DOHH2 (cell line): ENCODE results near the gene FZD10.

Source experiments
- H3F3A ChIP-seq: fragments of 200-600 bp; sonication (generic), shearing (Covaris generic); 2 replicates; pipeline ENCODE4 v1.6.0; 2016; ENCODE audit warnings: antibody characterized with exemption, mild to moderate bottlenecking; ENCODE audit not compliant: control insufficient read depth, insufficient read depth
- H3K27ac ChIP-seq: fragments of 200-600 bp; sonication (generic); 2 replicates; pipeline ENCODE4 v1.5.1; 2014; ENCODE audit warnings: low read depth, mild to moderate bottlenecking, low read length, moderate library complexity
- H3K27me3 ChIP-seq: fragments of 200-600 bp; sonication (generic); 2 replicates; pipeline ENCODE4 v1.6.1; 2014; ENCODE audit warnings: mild to moderate bottlenecking, low read length, mixed read lengths; ENCODE audit not compliant: control insufficient read depth
- H3K36me3 ChIP-seq: fragments of 200-600 bp; sonication (generic); 2 replicates; pipeline ENCODE4 v1.6.1; 2014; ENCODE audit warnings: mild to moderate bottlenecking, low read length, moderate library complexity, mixed read lengths; ENCODE audit not compliant: control insufficient read depth
- H3K4me1 ChIP-seq: fragments of 200-600 bp; sonication (generic); 2 replicates; pipeline ENCODE4 v1.6.1; 2014; ENCODE audit warnings: mild to moderate bottlenecking, low read length, mixed read lengths; ENCODE audit not compliant: control insufficient read depth
- H3K4me2 ChIP-seq: fragments of 200-600 bp; sonication (generic); 2 replicates; pipeline ENCODE4 v1.6.0; 2014; ENCODE audit warnings: mild to moderate bottlenecking, low read length, moderate library complexity
- H3K4me3 ChIP-seq: fragments of 200-600 bp; sonication (generic); 2 replicates; pipeline ENCODE4 v1.5.1; 2014; ENCODE audit warnings: mild to moderate bottlenecking, low read length, mixed read lengths
- H3K79me2 ChIP-seq: fragments of 200-600 bp; sonication (generic); 2 replicates; pipeline ENCODE4 v1.6.1; 2014; ENCODE audit warnings: mild to moderate bottlenecking, low read length, mixed read lengths; ENCODE audit not compliant: control insufficient read depth
- H3K9me2 ChIP-seq: fragments of 200-600 bp; sonication (generic); replicated peaks from 2 replicates; pipeline ENCODE4 v1.6.1; 2014; ENCODE audit warnings: mild to moderate bottlenecking, low read length, mixed read lengths; ENCODE audit not compliant: control insufficient read depth
- H3K9me3 ChIP-seq: fragments of 200-600 bp; sonication (generic); 2 replicates; pipeline ENCODE4 v1.6.1; 2014; ENCODE audit warnings: antibody characterized with exemption, low read length, mixed read lengths; ENCODE audit not compliant: control insufficient read depth, insufficient read depth
- H4K20me1 ChIP-seq: fragments of 200-600 bp; sonication (generic); 2 replicates; pipeline ENCODE4 v1.6.0; 2014; ENCODE audit warnings: low read depth, mild to moderate bottlenecking, antibody characterized with exemption, low read length, moderate library complexity; ENCODE audit not compliant: control insufficient read depth, insufficient read depth
- CTCF ChIP-seq: fragments of 200-600 bp; sonication (generic); IDR thresholded peaks from one replicate; pipeline ENCODE4 v1.5.1; 2014; ENCODE audit warnings: antibody characterized with exemption, mild to moderate bottlenecking, low read depth, low read length; ENCODE audit not compliant: poor library complexity, severe bottlenecking
- EZH2phosphoT487 ChIP-seq: fragments of 200-600 bp; sonication (generic); IDR thresholded peaks from 2 replicates; pipeline ENCODE4 v1.6.1; 2017; ENCODE audit warnings: borderline replicate concordance, mild to moderate bottlenecking, antibody characterized with exemption, low read length, moderate library complexity, mixed read lengths

Gene FZD10

DNA sequence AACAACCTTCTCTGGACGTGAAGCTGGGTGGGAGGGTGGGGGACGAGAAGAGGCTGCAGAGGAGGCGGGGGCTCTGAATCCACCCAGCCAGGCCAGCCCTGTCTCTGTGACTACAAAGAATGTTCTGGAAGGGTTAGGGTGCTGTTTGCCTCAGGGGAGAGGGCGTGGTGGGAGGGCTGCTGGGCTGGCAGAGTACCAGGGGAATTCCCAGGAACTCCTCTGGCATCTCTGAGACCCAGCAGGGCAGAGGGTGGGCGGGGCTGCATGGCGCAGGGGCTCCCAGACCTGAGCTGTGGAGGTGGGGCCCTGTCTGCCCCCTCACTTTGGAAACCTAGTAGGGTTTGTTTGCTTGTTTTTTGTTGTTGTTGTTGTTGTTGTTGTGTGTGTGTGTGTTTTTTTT is 45.5 kb upstream of the FZD10 start:
- Histone ChIP-seq H3K4me3 (no peak overlapping the region), H3K27me3 (no peaks in the 10 kb centered on the region), H3K9me3 (peaks cover 5% of the 10 kb centered on the region; the same call in 1 of the 2 replicates), H3K79me2 (no peaks in the 10 kb centered on the region), H3K36me3 (no peaks in the 10 kb centered on the region), H3F3A (no peaks in the 10 kb centered on the region), H3K9me2 (no peaks in the 10 kb centered on the region), H3K4me1 (no peaks in the 10 kb centered on the region), H3K4me2 (no peak overlapping the region), H3K27ac (no peak overlapping the region), H4K20me1 (no peaks in the 10 kb centered on the region)
- TF ChIP-seq CTCF (no peak), EZH2phosphoT487 (no peak)

- no peaks in the 10 kb centered on the region for H3K9me2 ChIP-seq
- H3K27me3 ChIP-seq = no peaks in the 10 kb centered on the region
- H3K36me3 ChIP-seq = no peaks in the 10 kb centered on the region
- peaks cover 5% of the 10 kb centered on the region; the same call in 1 of the 2 replicates for H3K9me3 ChIP-seq
- no peaks in the 10 kb centered on the region for H3F3A ChIP-seq
- no peak overlapping the region for H3K27ac ChIP-seq
- no peak overlapping the region for H3K4me3 ChIP-seq
- H4K20me1 ChIP-seq = no peaks in the 10 kb centered on the region
- H3K4me2 ChIP-seq = no peak overlapping the region
- no peaks in the 10 kb centered on the region for H3K4me1 ChIP-seq
- no peaks in the 10 kb centered on the region for H3K79me2 ChIP-seq
- TF ChIP-seq EZH2phosphoT487 (no peak), CTCF (no peak)
These were observed 45.0 kb upstream of the FZD10 start for GRCh38 chr12:130117233-130117632.

DNA sequence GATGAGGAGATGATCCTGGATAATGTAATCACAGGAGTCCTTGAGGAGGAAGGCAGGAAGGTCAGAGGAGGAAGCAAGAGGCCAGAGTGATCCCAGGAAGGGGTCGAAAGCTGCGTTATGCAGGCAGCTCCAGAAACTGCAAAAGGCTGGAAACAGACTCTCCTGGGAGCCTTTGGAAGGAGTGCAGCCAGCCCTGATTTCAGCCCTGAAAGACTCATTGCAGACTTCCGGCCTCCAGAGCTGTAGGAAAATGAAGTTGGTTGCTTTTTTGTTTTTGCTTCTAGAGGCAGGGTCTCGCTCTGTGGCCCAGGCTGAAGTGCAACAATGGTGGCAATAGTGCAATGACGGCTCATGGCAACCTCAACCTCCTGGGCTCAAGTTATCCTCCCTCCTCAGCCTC is 44.6 kb upstream of the FZD10 start:
- Histone ChIP-seq H3K27ac (no peak overlapping the region), H3K4me2 (no peak overlapping the region), H3K9me3 (peaks cover 5% of the 10 kb centered on the region; the same call in 1 of the 2 replicates), H3F3A (no peaks in the 10 kb centered on the region), H4K20me1 (no peaks in the 10 kb centered on the region), H3K4me3 (no peak overlapping the region), H3K36me3 (no peaks in the 10 kb centered on the region), H3K27me3 (no peaks in the 10 kb centered on the region), H3K79me2 (no peaks in the 10 kb centered on the region), H3K9me2 (no peaks in the 10 kb centered on the region), H3K4me1 (no peaks in the 10 kb centered on the region)
- TF ChIP-seq EZH2phosphoT487 = no peak
- no peak for TF ChIP-seq CTCF
